Mesendoderm (in vitro differentiated cells): ENCODE data around the gene RPS6KB1.
"Not testable (repeated sequence)": the region's sequence is repeated elsewhere in the genome, so short reads cannot be mapped to it uniquely, and the experiment has no call there.

Experiments
- DNase-seq: peaks from one replicate; pipeline ENCODE4 v3.0.0; 2013
- H2AK5ac ChIP-seq: 2 replicates; pipeline ENCODE4 v1.6.1; 2013; ENCODE audit warnings: low read length, inconsistent platforms
- H2BK120ac ChIP-seq: 2 replicates; pipeline ENCODE4 v1.6.1; 2013; ENCODE audit warnings: low read depth, mild to moderate bottlenecking, low read length, moderate library complexity, mixed read lengths
- H2BK15ac ChIP-seq: replicated peaks from 2 replicates; pipeline ENCODE4 v1.6.1; 2013; ENCODE audit warnings: low read depth, mild to moderate bottlenecking, moderate library complexity
- H2BK5ac ChIP-seq: 2 replicates; pipeline ENCODE4 v1.6.1; 2013; ENCODE audit warnings: low read length, inconsistent platforms
- H3K18ac ChIP-seq: 2 replicates; pipeline ENCODE4 v1.6.1; 2013; ENCODE audit warnings: mild to moderate bottlenecking, low read length, mixed read lengths
- H3K23ac ChIP-seq: one replicate; pipeline ENCODE4 v1.6.1; 2013; ENCODE audit warnings: low read length
- H3K27ac ChIP-seq: 2 replicates; pipeline ENCODE4 v1.5.1; 2013; ENCODE audit warnings: low read depth, mild to moderate bottlenecking, inconsistent platforms, low read length, moderate library complexity
- H3K27me3 ChIP-seq: 2 replicates; pipeline ENCODE4 v1.6.1; 2013; ENCODE audit warnings: low read length, control low read depth, mild to moderate bottlenecking, inconsistent platforms; ENCODE audit not compliant: insufficient read depth, poor library complexity
- H3K36me3 ChIP-seq: 2 replicates; pipeline ENCODE4 v1.6.1; 2013; ENCODE audit warnings: low read length, inconsistent platforms; ENCODE audit not compliant: control insufficient read depth, insufficient read depth
- H3K4ac ChIP-seq: one replicate; pipeline ENCODE4 v1.6.1; 2013; ENCODE audit warnings: low read depth, mild to moderate bottlenecking, low read length, moderate library complexity
- H3K4me1 ChIP-seq: 2 replicates; pipeline ENCODE4 v1.6.1; 2013; ENCODE audit warnings: low read depth, low read length, inconsistent platforms; ENCODE audit not compliant: control insufficient read depth
- H3K4me2 ChIP-seq: 2 replicates; pipeline ENCODE4 v1.6.1; 2013; ENCODE audit warnings: low read length
- H3K4me3 ChIP-seq: 2 replicates; pipeline ENCODE4 v1.5.1; 2013; ENCODE audit warnings: mild to moderate bottlenecking, low read length
- H3K56ac ChIP-seq: one replicate; pipeline ENCODE4 v1.6.1; 2013; ENCODE audit warnings: low read length
- H3K79me1 ChIP-seq: 2 replicates; pipeline ENCODE4 v1.6.1; 2013; ENCODE audit warnings: low read length, inconsistent platforms
- H3K79me2 ChIP-seq: 2 replicates; pipeline ENCODE4 v1.6.1; 2013; ENCODE audit warnings: mild to moderate bottlenecking, low read length; ENCODE audit not compliant: control insufficient read depth, insufficient read depth
- H3K9ac ChIP-seq: 2 replicates; pipeline ENCODE4 v1.6.1; 2013; ENCODE audit warnings: low read length, inconsistent platforms
- H4K5ac ChIP-seq: one replicate; pipeline ENCODE4 v1.6.1; 2013; ENCODE audit warnings: low read length
- H4K8ac ChIP-seq: one replicate; pipeline ENCODE4 v1.6.1; 2013; ENCODE audit warnings: low read depth, mild to moderate bottlenecking, control low read depth, low read length, moderate library complexity
- WGBS: extraction: QIAGEN DNeasy Blood & Tissue Kit; methylation state at CpG from one replicate; pipeline ENCODE4 v1.1.7; 2013; ENCODE audit warnings: low lambda C conversion rate, missing lambda C conversion rate; ENCODE audit not compliant: insufficient coverage; ENCODE audit errors: extremely low coverage; 5-methylcytosine and 5-hydroxymethylcytosine counted together

Gene RPS6KB1

DNA sequence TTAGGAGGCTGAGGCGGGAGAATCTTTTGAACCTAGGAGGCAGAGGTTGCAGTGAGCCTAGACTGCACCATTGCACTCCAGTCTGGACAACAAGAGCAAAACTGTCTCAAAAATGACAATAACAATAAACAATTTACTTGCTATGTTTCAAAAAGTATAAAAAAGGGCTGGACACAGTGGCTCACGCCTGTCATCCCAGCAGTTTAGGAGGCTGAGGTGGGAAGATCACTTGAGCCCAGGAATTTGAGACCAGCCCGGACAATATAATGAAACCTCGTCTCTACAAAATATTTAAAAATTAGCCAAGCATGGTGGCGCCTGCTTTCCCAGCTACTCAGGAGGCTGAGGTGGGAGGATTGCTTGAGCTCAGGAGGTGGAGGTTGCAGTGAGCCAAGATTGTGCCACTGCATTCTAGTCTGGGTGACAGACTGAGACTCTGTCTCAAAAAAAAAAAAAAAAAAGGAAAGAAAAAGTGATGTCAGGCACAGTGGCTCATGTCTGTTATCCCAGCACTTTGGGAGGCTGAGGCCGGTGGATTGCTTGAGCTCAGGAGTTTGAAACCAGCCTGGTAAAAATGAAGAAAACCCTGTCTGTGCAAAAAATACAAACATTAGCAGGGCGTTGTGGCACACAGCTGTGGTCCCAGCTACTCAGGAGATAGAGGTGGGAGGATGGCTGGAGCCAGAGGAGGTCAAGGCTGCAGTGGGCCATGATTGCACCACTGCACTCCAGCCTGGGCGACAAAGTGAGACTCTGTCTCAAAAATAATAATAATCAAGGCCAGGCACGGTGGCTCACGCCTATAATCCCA lies 38.8 kb upstream of the RPS6KB1 start:
- not testable (repeated sequence) for H3K4me2 ChIP-seq, H3K9ac ChIP-seq, H4K8ac ChIP-seq, H3K27me3 ChIP-seq, H2BK15ac ChIP-seq, H3K4me3 ChIP-seq, DNase-seq, H2BK120ac ChIP-seq, H3K4me1 ChIP-seq, H3K79me2 ChIP-seq, H3K4ac ChIP-seq, H3K18ac ChIP-seq, H2AK5ac ChIP-seq, H3K27ac ChIP-seq, H3K36me3 ChIP-seq, H4K5ac ChIP-seq, H2BK5ac ChIP-seq, H3K79me1 ChIP-seq, H3K23ac ChIP-seq, H3K56ac ChIP-seq
- WGBS = no CpG with 5 or more reads among the region's 10 CpGs

DNA sequence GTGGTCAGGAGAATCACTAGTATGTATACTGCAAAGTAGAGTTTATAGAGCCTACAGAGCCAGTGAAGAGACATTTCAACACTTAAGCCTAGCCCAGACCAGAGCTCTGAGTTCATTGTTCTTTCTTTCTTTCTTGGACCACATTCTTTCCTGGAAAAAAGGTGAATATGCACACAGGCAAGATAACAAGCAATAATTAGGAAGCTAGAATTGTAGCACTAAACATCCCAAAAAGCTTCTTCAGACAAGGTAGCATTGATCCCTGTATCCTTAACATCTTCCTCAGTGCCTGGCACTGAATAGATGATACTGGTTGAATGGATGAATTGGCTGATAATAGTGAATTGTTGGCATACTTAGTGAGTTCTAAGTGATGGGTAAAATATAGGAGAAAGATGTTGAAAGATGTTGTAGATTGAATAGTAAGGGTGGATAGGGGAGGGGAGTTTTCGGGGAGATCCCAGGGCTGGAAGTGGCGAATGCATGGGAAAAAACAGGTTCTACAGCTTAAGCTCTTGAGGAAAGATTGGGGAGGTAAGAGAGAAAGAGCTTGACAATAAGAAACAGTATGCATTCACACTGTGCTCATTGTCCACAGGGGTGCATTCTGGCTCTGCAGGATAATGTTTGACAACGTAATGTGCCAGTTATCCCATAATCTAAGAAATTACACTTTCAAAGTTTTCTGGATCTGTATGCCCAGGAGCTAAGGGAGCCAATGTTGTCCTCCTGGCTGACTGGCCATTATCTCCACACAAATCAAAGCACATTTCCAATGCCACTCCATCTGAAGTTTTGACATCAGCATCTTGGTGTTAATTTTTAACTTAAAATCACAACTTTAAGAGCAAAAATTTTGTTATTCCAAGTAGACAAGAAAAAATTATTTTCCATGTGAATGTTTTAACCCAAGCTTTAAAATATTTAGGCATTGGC lies 35.8 kb upstream of the RPS6KB1 start:
- H4K8ac ChIP-seq = no peak overlapping the region
- H2BK15ac ChIP-seq = no peak overlapping the region
- H3K36me3 ChIP-seq = no peaks in the 10 kb centered on the region
- no peaks in the 10 kb centered on the region for H3K79me1 ChIP-seq
- no peaks in the 10 kb centered on the region for H3K27me3 ChIP-seq
- H3K56ac ChIP-seq = no peak overlapping the region
- no peak overlapping the region for H3K4me2 ChIP-seq
- 100% methylated on average over 1 of the region's 3 CpGs for WGBS
- no peak overlapping the region for H3K18ac ChIP-seq
- H3K4me1 ChIP-seq = peaks cover 2% of the 10 kb centered on the region
- no peaks in the 10 kb centered on the region for H3K79me2 ChIP-seq
- no peak overlapping the region for H4K5ac ChIP-seq
- H3K4me3 ChIP-seq = no peak overlapping the region
- H2BK5ac ChIP-seq = no peak overlapping the region
- no peak overlapping the region for H2AK5ac ChIP-seq
- H3K4ac ChIP-seq = no peak overlapping the region
- H3K23ac ChIP-seq = no peak overlapping the region
- no peak overlapping the region for H2BK120ac ChIP-seq
- H3K9ac ChIP-seq = no peak overlapping the region
- H3K27ac ChIP-seq = no peak overlapping the region
- no peak for DNase-seq

DNA sequence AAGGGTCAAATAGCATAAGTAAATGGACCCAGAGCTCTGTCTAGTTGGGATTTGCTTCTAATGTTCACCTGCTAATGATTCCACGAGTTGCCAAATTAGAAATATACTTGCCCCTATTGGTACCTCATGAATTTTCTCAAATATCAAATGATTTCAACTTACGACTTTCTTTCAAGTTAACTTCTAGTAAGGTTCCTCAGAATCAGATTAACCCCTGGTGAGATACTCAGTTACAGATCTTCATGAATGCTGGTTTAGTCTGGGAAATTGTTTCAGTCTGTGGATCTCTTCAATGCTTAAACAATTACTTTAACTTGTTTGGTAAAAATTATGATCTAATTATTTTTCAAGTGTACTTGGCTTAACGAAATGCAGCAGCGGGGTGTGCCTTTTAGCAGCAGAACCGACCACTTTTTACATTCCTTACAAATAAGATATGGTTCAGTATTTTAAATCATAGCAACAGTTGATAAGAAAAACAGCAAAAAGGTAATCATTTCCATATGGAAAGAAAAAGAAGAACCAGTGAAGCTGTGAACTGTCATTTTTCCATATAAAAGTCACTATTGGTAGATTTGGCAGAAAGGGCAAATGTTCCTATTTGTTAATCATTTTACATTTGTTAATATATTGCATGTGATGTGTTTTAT lies 34.6 kb upstream of the RPS6KB1 start:
- no peak overlapping the region for H3K4me3 ChIP-seq
- no peaks in the 10 kb centered on the region for H3K27me3 ChIP-seq
- WGBS = no CpG with 5 or more reads among the region's 5 CpGs

DNA sequence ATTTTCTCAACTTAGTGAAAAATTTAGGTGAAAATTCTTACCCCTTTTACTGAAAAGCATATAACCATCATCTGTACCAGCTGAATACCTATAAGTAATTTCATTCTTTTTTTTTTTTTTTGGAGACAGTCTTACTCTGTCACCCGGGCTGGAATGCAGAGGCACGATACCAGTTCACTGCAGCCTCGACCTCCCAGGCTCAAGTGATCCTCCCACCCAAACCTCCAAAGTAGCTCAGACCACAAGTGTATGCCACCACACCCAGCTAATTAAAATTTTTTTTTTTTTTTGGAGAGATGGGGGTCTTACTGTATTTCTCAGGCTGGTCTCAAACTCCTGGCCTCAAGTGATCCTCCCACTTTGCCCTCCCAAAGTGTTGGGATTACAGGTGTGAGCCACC lies 34.0 kb upstream of the RPS6KB1 start:
- no peaks in the 10 kb centered on the region for H3K27me3 ChIP-seq
- H3K56ac ChIP-seq = no peak overlapping the region
- no peak overlapping the region for H3K4ac ChIP-seq
- no peaks in the 10 kb centered on the region for H3K79me1 ChIP-seq
- H4K8ac ChIP-seq = no peak overlapping the region
- no peak overlapping the region for H3K18ac ChIP-seq
- no peak overlapping the region for H3K23ac ChIP-seq
- no peak overlapping the region for H2BK120ac ChIP-seq
- no CpG with 5 or more reads among the region's 3 CpGs for WGBS
- no peak overlapping the region for H3K4me2 ChIP-seq
- no peak overlapping the region for H3K9ac ChIP-seq
- no peak overlapping the region for H2BK5ac ChIP-seq
- no peak overlapping the region for H3K4me3 ChIP-seq
- no peak overlapping the region for H3K27ac ChIP-seq
- H3K4me1 ChIP-seq = peaks cover 2% of the 10 kb centered on the region
- no peaks in the 10 kb centered on the region for H3K79me2 ChIP-seq
- H3K36me3 ChIP-seq = peaks cover 2% of the 10 kb centered on the region
- H2AK5ac ChIP-seq = no peak overlapping the region
- H4K5ac ChIP-seq = no peak overlapping the region
- no peak for DNase-seq
- no peak overlapping the region for H2BK15ac ChIP-seq

More for the DNA sequence above, 34.6 kb upstream of the RPS6KB1 start:
- H3K36me3 ChIP-seq = peaks cover 2% of the 10 kb centered on the region
- H3K9ac ChIP-seq = no peak overlapping the region
- no peak overlapping the region for H2AK5ac ChIP-seq
- H2BK120ac ChIP-seq = no peak overlapping the region
- DNase-seq = no peak
- no peak overlapping the region for H3K27ac ChIP-seq
- H3K4me1 ChIP-seq = peaks cover 2% of the 10 kb centered on the region
- no peaks in the 10 kb centered on the region for H3K79me1 ChIP-seq
- H2BK5ac ChIP-seq = no peak overlapping the region
- no peak overlapping the region for H4K8ac ChIP-seq
- H3K4ac ChIP-seq = no peak overlapping the region
- H3K4me2 ChIP-seq = no peak overlapping the region
- no peak overlapping the region for H3K18ac ChIP-seq
- H3K79me2 ChIP-seq = no peaks in the 10 kb centered on the region
- H4K5ac ChIP-seq = no peak overlapping the region
- no peak overlapping the region for H2BK15ac ChIP-seq
- no peak overlapping the region for H3K56ac ChIP-seq
- no peak overlapping the region for H3K23ac ChIP-seq

DNA sequence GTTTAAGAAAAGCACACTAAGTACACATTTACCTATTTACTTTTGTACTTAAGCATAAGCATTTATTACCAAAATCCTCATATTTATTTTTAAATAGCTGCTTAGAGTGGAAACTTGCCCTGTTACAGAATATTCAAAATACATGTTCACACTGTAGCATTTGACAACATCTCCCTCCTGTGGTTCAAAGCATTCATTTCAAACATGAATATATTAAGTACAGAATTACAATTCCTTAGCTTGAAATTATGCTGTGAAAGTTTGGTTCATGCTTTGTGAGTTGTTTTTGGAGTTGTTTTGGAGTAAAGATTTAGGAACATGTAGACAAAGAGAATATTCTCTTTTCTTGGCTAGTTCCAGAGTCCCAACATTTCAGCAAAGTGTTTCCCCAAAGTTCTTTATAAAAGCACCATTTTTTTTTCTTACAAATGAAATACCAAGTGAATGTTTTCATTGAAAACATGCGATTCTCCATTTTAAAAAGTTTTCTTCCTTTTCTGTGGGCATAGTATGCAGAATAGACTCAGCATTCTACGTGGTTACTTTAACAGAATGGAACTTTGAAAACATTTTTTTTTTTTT lies 33.4 kb upstream of the RPS6KB1 start:
- Histone ChIP-seq H3K27ac (no peak overlapping the region), H3K4me1 (peaks cover 2% of the 10 kb centered on the region), H3K79me2 (no peaks in the 10 kb centered on the region), H2AK5ac (no peak overlapping the region), H3K4me3 (no peak overlapping the region), H2BK15ac (no peak overlapping the region), H2BK5ac (no peak overlapping the region), H3K27me3 (no peaks in the 10 kb centered on the region), H2BK120ac (no peak overlapping the region), H4K5ac (no peak overlapping the region), H3K4ac (no peak overlapping the region), H3K18ac (no peak overlapping the region), H4K8ac (no peak overlapping the region), H3K9ac (no peak overlapping the region), H3K23ac (no peak overlapping the region), H3K79me1 (no peaks in the 10 kb centered on the region), H3K36me3 (peaks cover 2% of the 10 kb centered on the region), H3K56ac (no peak overlapping the region), H3K4me2 (no peak overlapping the region)
- no peak for DNase-seq
- no CpG with 5 or more reads among the region's 2 CpGs for WGBS
